HG02571 (cell line): ENCODE measurements around the gene SNAPC1.
"Not testable (repeated sequence)": the region's sequence is repeated elsewhere in the genome, so short reads cannot be mapped to it uniquely, and the experiment has no call there.

Experiments used
- ATAC-seq: cut with Tn5 transposase; IDR thresholded peaks from one replicate; pipeline ENCODE4 v1.9.1; 2021; ENCODE audit warnings: mild to moderate bottlenecking, moderate library complexity; ENCODE audit not compliant: unreplicated experiment

SNAPC1 gene

GRCh38 chr14:61761959-61762786, at the start of gene SNAPC1:
Gene SNAPC1 (plus strand): TSS chr14:61762420. CDS start chr14:61762461, 41 bp downstream.
- peak; percentile 99 for ATAC-seq

GRCh38 chr14:61713724-61714437, 48.3 kb upstream of the SNAPC1 start:
- ATAC-seq = no peak

- ATAC-seq = no peak
Observed at GRCh38 chr14:61716956-61717355, 45.3 kb upstream of the SNAPC1 start.

GRCh38 chr14:61718039-61718438, 44.2 kb upstream of the SNAPC1 start:
- no peak for ATAC-seq

- ATAC-seq = no peak
Observed at GRCh38 chr14:61719344-61720293, 42.6 kb upstream of the SNAPC1 start.

GRCh38 chr14:61720294-61720661, 41.9 kb upstream of the SNAPC1 start:
- no peak for ATAC-seq

GRCh38 chr14:61720741-61721140, 41.5 kb upstream of the SNAPC1 start:
- ATAC-seq = no peak

GRCh38 chr14:61724133-61724532, 38.1 kb upstream of the SNAPC1 start:
- no peak for ATAC-seq

GRCh38 chr14:61726778-61727658, 35.2 kb upstream of the SNAPC1 start:
- ATAC-seq = no peak

GRCh38 chr14:61730756-61731373, 31.4 kb upstream of the SNAPC1 start:
- no peak for ATAC-seq

- ATAC-seq = no peak
Observed at GRCh38 chr14:61733972-61734371, 28.2 kb upstream of the SNAPC1 start.

GRCh38 chr14:61736751-61737150, 25.5 kb upstream of the SNAPC1 start:
- ATAC-seq = no peak

GRCh38 chr14:61737915-61738314, 24.3 kb upstream of the SNAPC1 start:
- no peak for ATAC-seq

- ATAC-seq = no peak
Observed at GRCh38 chr14:61739133-61739532, 23.1 kb upstream of the SNAPC1 start.

GRCh38 chr14:61742371-61742770, 19.8 kb upstream of the SNAPC1 start:
- no peak for ATAC-seq

GRCh38 chr14:61744238-61744637, 18.0 kb upstream of the SNAPC1 start:
- no peak for ATAC-seq

- not testable (repeated sequence) for ATAC-seq
Observed at GRCh38 chr14:61746346-61746745, 15.9 kb upstream of the SNAPC1 start.

GRCh38 chr14:61746881-61747280, 15.3 kb upstream of the SNAPC1 start:
- no peak for ATAC-seq

GRCh38 chr14:61747342-61747741, 14.9 kb upstream of the SNAPC1 start:
- no peak for ATAC-seq

GRCh38 chr14:61749264-61749663, 13.0 kb upstream of the SNAPC1 start:
- ATAC-seq = no peak
